ACC112 (cell line): Measurements from ENCODE around the gene GALNT10.

Source experiments
- H2AFZ ChIP-seq: fragments of 200-600 bp; sonication (generic); one replicate; pipeline ENCODE4 v1.6.0; 2017; ENCODE audit warnings: antibody characterized with exemption, low read length; ENCODE audit not compliant: unreplicated experiment
- H3K27ac ChIP-seq: fragments of 200-600 bp; sonication (generic); 2 replicates; pipeline ENCODE4 v1.5.1; 2014; ENCODE audit warnings: low read depth, mild to moderate bottlenecking, antibody characterized with exemption, low read length, moderate library complexity
- H3K27me3 ChIP-seq: fragments of 200-600 bp; sonication (generic); 2 replicates; pipeline ENCODE4 v1.6.1; 2014; ENCODE audit warnings: mild to moderate bottlenecking, antibody characterized with exemption, low read length, moderate library complexity, mixed read lengths; ENCODE audit not compliant: insufficient read depth
- H3K36me3 ChIP-seq: fragments of 200-600 bp; sonication (generic); 2 replicates; pipeline ENCODE4 v1.6.1; 2016; ENCODE audit warnings: mild to moderate bottlenecking, antibody characterized with exemption, low read length, moderate library complexity, mixed read lengths; ENCODE audit not compliant: insufficient read depth
- H3K4me1 ChIP-seq: fragments of 200-600 bp; sonication (generic); one replicate; pipeline ENCODE4 v1.6.1; 2016; ENCODE audit warnings: low read length, mixed read lengths; ENCODE audit not compliant: insufficient read depth, unreplicated experiment, control insufficient read depth
- H3K4me3 ChIP-seq: fragments of 200-600 bp; sonication (generic); 2 replicates; pipeline ENCODE4 v1.5.1; 2014; ENCODE audit warnings: mild to moderate bottlenecking, low read depth, low read length
- H3K79me2 ChIP-seq: fragments of 200-600 bp; sonication (generic); one replicate; pipeline ENCODE4 v1.6.0; 2016; ENCODE audit warnings: low read length; ENCODE audit not compliant: control insufficient read depth, unreplicated experiment, insufficient read depth

The GALNT10 gene

DNA sequence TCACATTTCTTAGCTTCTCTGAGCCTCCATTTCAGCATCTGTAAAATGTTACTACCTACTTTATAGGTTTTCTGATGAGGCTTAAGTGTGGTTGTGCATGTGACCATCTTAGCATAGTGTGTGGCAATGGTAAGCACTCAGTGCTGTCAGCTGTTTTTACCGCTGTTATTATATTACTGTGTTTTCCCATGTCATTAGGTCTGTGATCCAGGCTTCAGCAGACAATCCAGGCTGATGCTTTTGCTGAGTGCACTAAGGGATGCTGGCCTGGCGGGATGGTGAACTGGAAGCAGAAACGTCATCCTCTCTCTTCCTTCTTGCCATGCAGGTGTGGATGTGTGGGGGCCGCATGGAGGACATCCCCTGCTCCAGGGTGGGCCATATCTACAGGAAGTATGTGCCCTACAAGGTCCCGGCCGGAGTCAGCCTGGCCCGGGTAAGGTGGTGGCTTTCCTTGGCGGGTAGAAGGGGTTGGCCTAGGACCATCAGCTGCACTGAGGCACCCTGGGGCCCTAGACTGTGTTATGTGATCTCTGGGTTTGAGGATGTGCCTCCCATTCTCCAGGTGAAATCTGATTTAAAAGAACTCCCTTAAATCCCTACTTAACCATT, 213.3 kb downstream of the GALNT10 start:
- Histone ChIP-seq H3K36me3 (no peaks in the 10 kb centered on the region), H3K4me3 (no peak overlapping the region), H3K4me1 (peaks cover 4% of the 10 kb centered on the region), H3K27me3 (no peaks in the 10 kb centered on the region), H2AFZ (no peak overlapping the region), H3K27ac (no peak overlapping the region), H3K79me2 (no peaks in the 10 kb centered on the region)

GRCh38 chr5:154405078-154405792, 214.7 kb downstream of the GALNT10 start:
- Histone ChIP-seq H3K4me1 (peaks cover 4% of the 10 kb centered on the region), H3K27ac (no peak overlapping the region), H3K79me2 (no peaks in the 10 kb centered on the region), H3K36me3 (no peaks in the 10 kb centered on the region), H3K27me3 (no peaks in the 10 kb centered on the region), H3K4me3 (peak overlapping the region; percentile 66), H2AFZ (peak overlapping the region; percentile 28)

DNA sequence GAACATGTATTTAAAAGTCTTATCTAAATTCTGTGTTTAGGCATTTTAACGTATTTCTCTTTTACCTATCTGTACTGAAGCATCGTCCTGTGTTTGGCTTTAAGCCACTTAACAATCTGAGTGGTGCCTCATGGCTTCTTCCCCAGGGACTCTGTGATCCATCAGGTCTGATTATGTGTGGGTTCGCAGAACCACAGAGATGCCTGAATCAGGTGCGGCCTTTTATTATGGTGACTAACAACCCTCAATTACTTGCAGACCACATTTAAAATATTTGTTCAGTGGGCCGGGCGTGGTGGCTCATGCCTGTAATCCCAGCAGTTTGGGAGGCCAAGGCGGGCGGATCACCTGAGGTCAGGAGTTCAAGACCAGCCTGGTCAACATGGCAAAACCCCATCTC, 215.7 kb downstream of the GALNT10 start:
- Histone ChIP-seq H3K4me3 (no peak overlapping the region), H3K27ac (no peak overlapping the region), H2AFZ (no peak overlapping the region), H3K27me3 (no peaks in the 10 kb centered on the region), H3K36me3 (no peaks in the 10 kb centered on the region), H3K4me1 (peaks cover 4% of the 10 kb centered on the region), H3K79me2 (no peaks in the 10 kb centered on the region)

GRCh38 chr5:154406826-154407225, 216.3 kb downstream of the GALNT10 start:
- H3K27ac ChIP-seq, result no peak overlapping the region
- H3K36me3 ChIP-seq, result no peaks in the 10 kb centered on the region; the same call in 1 of the 2 replicates
- peaks cover 4% of the 10 kb centered on the region for H3K4me1 ChIP-seq

GRCh38 chr5:154408811-154409210, 218.3 kb downstream of the GALNT10 start:
- Histone ChIP-seq H3K27ac (no peak overlapping the region), H3K4me3 (no peak overlapping the region), H3K36me3 (no peaks in the 10 kb centered on the region; the same call in 1 of the 2 replicates), H3K4me1 (peaks cover 4% of the 10 kb centered on the region), H3K27me3 (no peaks in the 10 kb centered on the region), H2AFZ (no peak overlapping the region), H3K79me2 (no peaks in the 10 kb centered on the region)

More at GRCh38 chr5:154406826-154407225, 216.3 kb downstream of the GALNT10 start:
- Histone ChIP-seq H3K27me3 (no peaks in the 10 kb centered on the region), H2AFZ (no peak overlapping the region), H3K79me2 (no peaks in the 10 kb centered on the region), H3K4me3 (no peak overlapping the region)

GRCh38 chr5:154409230-154409840, 218.8 kb downstream of the GALNT10 start:
- no peak overlapping the region for H2AFZ ChIP-seq
- no peak overlapping the region for H3K4me3 ChIP-seq
- no peak overlapping the region for H3K27ac ChIP-seq
- no peaks in the 10 kb centered on the region; the same call in 1 of the 2 replicates for H3K36me3 ChIP-seq
- H3K79me2 ChIP-seq, result no peaks in the 10 kb centered on the region
- no peaks in the 10 kb centered on the region for H3K27me3 ChIP-seq
- peaks cover 4% of the 10 kb centered on the region for H3K4me1 ChIP-seq

GRCh38 chr5:154410008-154410407, 219.5 kb downstream of the GALNT10 start:
- Histone ChIP-seq H3K27me3 (no peaks in the 10 kb centered on the region), H3K4me3 (no peak overlapping the region), H2AFZ (no peak overlapping the region), H3K79me2 (no peaks in the 10 kb centered on the region), H3K4me1 (peaks cover 4% of the 10 kb centered on the region), H3K27ac (no peak overlapping the region), H3K36me3 (no peaks in the 10 kb centered on the region; the same call in 1 of the 2 replicates)

DNA sequence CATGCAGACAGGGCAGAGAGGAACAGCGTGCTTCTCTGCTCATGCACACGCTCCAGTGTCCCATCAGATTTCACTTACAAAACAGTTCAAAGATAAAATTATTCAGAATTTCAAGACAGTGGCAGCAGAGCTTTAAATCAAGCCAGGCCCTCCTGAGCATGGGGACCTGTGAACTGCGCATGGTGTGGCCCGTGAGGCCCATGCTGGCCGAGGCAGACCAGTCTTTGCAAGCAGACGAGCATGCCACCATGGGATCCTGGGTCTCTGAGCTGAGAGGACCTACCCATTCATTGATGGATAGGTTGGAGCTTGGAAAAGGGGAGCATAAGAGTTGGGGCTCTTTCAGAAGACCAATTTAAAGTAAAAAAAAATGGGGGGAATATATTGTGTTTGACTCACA, 220.3 kb downstream of the GALNT10 start:
- Histone ChIP-seq H3K79me2 (no peaks in the 10 kb centered on the region), H2AFZ (no peak overlapping the region), H3K36me3 (no peaks in the 10 kb centered on the region; the same call in 1 of the 2 replicates), H3K4me1 (no peaks in the 10 kb centered on the region), H3K4me3 (no peak overlapping the region), H3K27me3 (no peaks in the 10 kb centered on the region), H3K27ac (no peak overlapping the region)

DNA sequence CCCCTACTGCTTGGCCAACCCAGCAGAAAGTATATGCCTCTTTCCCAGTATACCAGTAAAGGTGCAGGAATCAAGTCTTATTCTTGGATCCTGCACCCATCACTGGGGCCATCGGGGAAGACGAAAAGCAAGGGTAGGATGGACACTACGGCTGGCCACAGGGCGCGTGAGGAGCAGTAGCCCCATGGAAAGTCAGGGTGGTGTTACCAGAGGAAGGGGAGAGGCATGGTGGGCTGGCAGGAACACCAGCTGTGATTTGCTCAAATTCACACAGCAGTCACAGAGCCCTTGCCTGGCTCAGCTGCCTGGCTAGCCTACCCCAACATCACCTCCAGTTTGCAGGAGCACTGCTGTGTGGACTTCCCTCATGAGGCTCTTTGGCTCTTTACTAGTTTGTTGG, 220.8 kb downstream of the GALNT10 start:
- H3K27ac ChIP-seq, result no peak overlapping the region
- no peaks in the 10 kb centered on the region for H3K4me1 ChIP-seq

GRCh38 chr5:154412316-154412715, 221.8 kb downstream of the GALNT10 start:
- Histone ChIP-seq H3K36me3 (no peaks in the 10 kb centered on the region; the same call in 1 of the 2 replicates), H3K27me3 (no peaks in the 10 kb centered on the region), H3K79me2 (no peaks in the 10 kb centered on the region), H2AFZ (no peak overlapping the region), H3K27ac (no peak overlapping the region), H3K4me3 (no peak overlapping the region), H3K4me1 (no peaks in the 10 kb centered on the region)

More for the DNA sequence above, 220.8 kb downstream of the GALNT10 start:
- Histone ChIP-seq H3K79me2 (no peaks in the 10 kb centered on the region), H3K36me3 (no peaks in the 10 kb centered on the region; the same call in 1 of the 2 replicates), H3K27me3 (no peaks in the 10 kb centered on the region), H3K4me3 (no peak overlapping the region), H2AFZ (no peak overlapping the region)
